H9 (cell line): ENCODE data around the gene EIF4E2. TPM values are rescaled to one million over a fixed set of nuclear protein-coding genes. Genes with fewer than 3 reads are reported as not detected.

Experiments used
- DNase-seq: peaks from one replicate; pipeline ENCODE4 v3.0.0-alpha.2; 2017
- H2AFZ ChIP-seq: one replicate; pipeline ENCODE4 v1.6.1; 2013; ENCODE audit warnings: mild to moderate bottlenecking, low read length, control low read depth, moderate library complexity
- H2AK5ac ChIP-seq: 2 replicates; pipeline ENCODE4 v1.6.1; 2013; ENCODE audit warnings: low read length, control low read depth, mixed read lengths; ENCODE audit not compliant: insufficient read length
- H2BK120ac ChIP-seq: one replicate; pipeline ENCODE4 v1.6.1; 2013; ENCODE audit warnings: low read depth, mild to moderate bottlenecking, low read length, control low read depth, inconsistent platforms; ENCODE audit not compliant: poor library complexity, severe bottlenecking
- H2BK12ac ChIP-seq: 2 replicates; pipeline ENCODE4 v1.6.1; 2013; ENCODE audit warnings: low read length, control low read depth, mixed read lengths, low read depth; ENCODE audit not compliant: insufficient read length
- H2BK15ac ChIP-seq: 2 replicates; pipeline ENCODE4 v1.6.1; 2013; ENCODE audit warnings: low read depth, low read length, control low read depth
- H2BK20ac ChIP-seq: one replicate; pipeline ENCODE4 v1.6.1; 2013; ENCODE audit warnings: low read depth, mild to moderate bottlenecking, low read length, control low read depth, inconsistent platforms; ENCODE audit not compliant: poor library complexity, severe bottlenecking
- H2BK5ac ChIP-seq: 2 replicates; pipeline ENCODE4 v1.6.1; 2013; ENCODE audit warnings: low read length, control low read depth, mixed read lengths; ENCODE audit not compliant: insufficient read length
- H3K14ac ChIP-seq: 2 replicates; pipeline ENCODE4 v1.6.1; 2013; ENCODE audit warnings: low read length, control low read depth; ENCODE audit not compliant: insufficient read depth
- H3K18ac ChIP-seq: 2 replicates; pipeline ENCODE4 v1.6.1; 2013; ENCODE audit warnings: low read depth, mild to moderate bottlenecking, mixed read lengths, low read length, control low read depth; ENCODE audit not compliant: insufficient read length
- H3K23ac ChIP-seq: 2 replicates; pipeline ENCODE4 v1.6.1; 2013; ENCODE audit warnings: low read length, control low read depth, mixed read lengths, low read depth; ENCODE audit not compliant: insufficient read length
- H3K23me2 ChIP-seq: 2 replicates; pipeline ENCODE4 v1.6.1; 2013; ENCODE audit warnings: low read depth, mild to moderate bottlenecking, mixed read lengths, low read length, control low read depth; ENCODE audit not compliant: insufficient read length, poor library complexity, severe bottlenecking
- H3K27ac ChIP-seq: 2 replicates; pipeline ENCODE4 v1.5.1; 2013; ENCODE audit warnings: low read length, control low read depth, mixed read lengths, low read depth; ENCODE audit not compliant: insufficient read length
- H3K27me3 ChIP-seq: 2 replicates; pipeline ENCODE4 v1.6.1; 2013; ENCODE audit warnings: low read length, control low read depth, inconsistent platforms; ENCODE audit not compliant: insufficient read depth
- H3K4ac ChIP-seq: 2 replicates; pipeline ENCODE4 v1.6.1; 2013; ENCODE audit warnings: low read depth, mild to moderate bottlenecking, control low read depth, inconsistent platforms, low read length, moderate library complexity
- H3K4me1 ChIP-seq: 2 replicates; pipeline ENCODE4 v1.6.1; 2013; ENCODE audit warnings: low read length, control low read depth, inconsistent platforms; ENCODE audit not compliant: insufficient read depth
- H3K4me2 ChIP-seq: 2 replicates; pipeline ENCODE4 v1.6.1; 2013; ENCODE audit warnings: low read length, control low read depth, mixed read lengths; ENCODE audit not compliant: insufficient read length, insufficient read depth
- H3K56ac ChIP-seq: 2 replicates; pipeline ENCODE4 v1.6.1; 2013; ENCODE audit warnings: low read depth, mild to moderate bottlenecking, mixed read lengths, low read length, control low read depth; ENCODE audit not compliant: insufficient read length
- H3K79me1 ChIP-seq: 2 replicates; pipeline ENCODE4 v1.6.1; 2013; ENCODE audit warnings: low read depth, mild to moderate bottlenecking, moderate library complexity, low read length, control low read depth, inconsistent platforms; ENCODE audit not compliant: insufficient read depth, poor library complexity, severe bottlenecking
- H3K79me2 ChIP-seq: 2 replicates; pipeline ENCODE4 v1.6.1; 2013; ENCODE audit warnings: low read length, control low read depth, inconsistent platforms; ENCODE audit not compliant: insufficient read depth
- H3K9ac ChIP-seq: 2 replicates; pipeline ENCODE4 v1.6.1; 2013; ENCODE audit warnings: low read length, control low read depth, mixed read lengths; ENCODE audit not compliant: insufficient read length; ENCODE audit errors: extremely low read depth
- H3K9me3 ChIP-seq: one replicate; pipeline ENCODE4 v1.6.1; 2013; ENCODE audit warnings: low read depth, low read length, inconsistent platforms; ENCODE audit not compliant: control insufficient read depth
- H3T11ph ChIP-seq: one replicate; pipeline ENCODE4 v1.6.1; 2013; ENCODE audit warnings: mild to moderate bottlenecking, low read length, control low read depth, inconsistent platforms
- H4K20me1 ChIP-seq: one replicate; pipeline ENCODE4 v1.6.1; 2013; ENCODE audit not compliant: control insufficient read depth, insufficient read length, insufficient read depth
- H4K5ac ChIP-seq: 2 replicates; pipeline ENCODE4 v1.6.1; 2013; ENCODE audit warnings: low read depth, mild to moderate bottlenecking, mixed read lengths, low read length, control low read depth; ENCODE audit not compliant: insufficient read length
- H4K8ac ChIP-seq: replicated peaks from 2 replicates; pipeline ENCODE4 v1.6.1; 2013; ENCODE audit warnings: low read length, control low read depth, mixed read lengths, low read depth; ENCODE audit not compliant: insufficient read length
- H4K91ac ChIP-seq: 2 replicates; pipeline ENCODE4 v1.6.1; 2013; ENCODE audit warnings: low read depth, mild to moderate bottlenecking, moderate library complexity, mixed read lengths, low read length, control low read depth; ENCODE audit not compliant: insufficient read length
- H3K27ac Mint-ChIP-seq, 3 experiments: 2 replicates in 2 of 3; 3 replicates in 1 of 3; pipeline ENCODE4 v1.8.0; 2020 to 2021; ENCODE audit warnings: mixed read lengths in 3 of 3, mild to moderate bottlenecking in 1 of 3, moderate library complexity in 1 of 3
- H3K27me3 Mint-ChIP-seq: 2 replicates; pipeline ENCODE4 v1.8.0; 2021; ENCODE audit warnings: low read depth, mild to moderate bottlenecking, moderate library complexity, mixed read lengths
- H3K36me3 Mint-ChIP-seq, 3 experiments: 2 replicates in 2 of 3; 3 replicates in 1 of 3; pipeline ENCODE4 v1.8.0; 2020 to 2021; ENCODE audit warnings: low read depth in 3 of 3, mixed read lengths in 3 of 3; ENCODE audit not compliant: insufficient read depth in 1 of 3
- H3K4me1 Mint-ChIP-seq, 2 experiments: 2 replicates each; pipeline ENCODE4 v1.8.0; 2020; ENCODE audit warnings: mixed read lengths in 2 of 2
- H3K4me3 Mint-ChIP-seq, 2 experiments: 2 replicates in 1 of 2; 3 replicates in 1 of 2; pipeline ENCODE4 v1.8.0; 2020 to 2021; ENCODE audit warnings: mild to moderate bottlenecking in 2 of 2, mixed read lengths in 2 of 2, moderate library complexity in 1 of 2
- H3K9me3 Mint-ChIP-seq, 2 experiments: 2 replicates in 1 of 2; 3 replicates in 1 of 2; pipeline ENCODE4 v1.8.0; 2020; ENCODE audit warnings: mild to moderate bottlenecking in 2 of 2, mixed read lengths in 2 of 2, moderate library complexity in 1 of 2
- CTCF ChIP-seq: fragments of 200-600 bp; sonication (generic); conservative IDR thresholded peaks from 3 replicates; pipeline ENCODE4 v1.8.0; 2021; ENCODE audit warnings: antibody characterized with exemption, mild to moderate bottlenecking
- WGBS: extraction: QIAGEN DNeasy Blood & Tissue Kit; methylation state at CpG from one replicate; pipeline ENCODE4 v1.1.7; 2013; ENCODE audit warnings: missing lambda C conversion rate, low lambda C conversion rate, mixed read lengths; ENCODE audit not compliant: insufficient read length; ENCODE audit errors: extremely low coverage; 5-methylcytosine and 5-hydroxymethylcytosine counted together
- total RNA-seq: library from RNA; stranded (reverse); gene quantifications from 2 replicates; pipeline ENCODE4 v1.2.1, GENCODE V29; 2021

EIF4E2 gene
- total RNA-seq, 1 experiment from 2014 or later, result 109 TPM

GRCh38 chr2:232525199-232525598 is 25.3 kb upstream of the EIF4E2 start:
- H3K36me3 Mint-ChIP-seq, result peaks cover 0 to 1% (median 0%) of the 10 kb centered on the region in 3 experiments; a peak in 1 of 7 replicates
- no peak overlapping the region for H4K91ac ChIP-seq
- no peak overlapping the region for H3K27ac Mint-ChIP-seq
- no peak overlapping the region for H3K27ac ChIP-seq
- no peak overlapping the region for H3K4me2 ChIP-seq
- TF ChIP-seq CTCF, result no peak
- peaks cover 79% of the 10 kb centered on the region for H3K27me3 Mint-ChIP-seq
- no peak overlapping the region for H3K4ac ChIP-seq
- H3K4me1 ChIP-seq, result no peaks in the 10 kb centered on the region
- no peak overlapping the region for H3K9ac ChIP-seq
- H2BK120ac ChIP-seq, result no peak overlapping the region
- H2BK12ac ChIP-seq, result no peak overlapping the region
- no peaks in the 10 kb centered on the region for H3K9me3 ChIP-seq
- H2BK5ac ChIP-seq, result no peak overlapping the region
- H3K56ac ChIP-seq, result no peak overlapping the region
- H4K8ac ChIP-seq, result no peak overlapping the region
- H3K18ac ChIP-seq, result no peak overlapping the region
- H3K4me1 Mint-ChIP-seq, result peaks cover 5 to 24% of the 10 kb centered on the region in 2 experiments
- no peaks in the 10 kb centered on the region for H3K79me2 ChIP-seq
- no peak overlapping the region for H3T11ph ChIP-seq
- no peak overlapping the region for H3K4me3 Mint-ChIP-seq
- H2AFZ ChIP-seq, result no peak overlapping the region
- peaks cover 14% of the 10 kb centered on the region for H3K23me2 ChIP-seq
- no peak overlapping the region for H4K5ac ChIP-seq
- H2AK5ac ChIP-seq, result no peak overlapping the region
- H3K9me3 Mint-ChIP-seq, result no peaks in the 10 kb centered on the region
- no peaks in the 10 kb centered on the region for H4K20me1 ChIP-seq
- WGBS, result no CpG with 5 or more reads among the region's 14 CpGs
- DNase-seq, result no peak
- H3K14ac ChIP-seq, result no peak overlapping the region
- peaks cover 15% of the 10 kb centered on the region for H3K27me3 ChIP-seq
- no peak overlapping the region for H2BK20ac ChIP-seq
- H3K79me1 ChIP-seq, result no peaks in the 10 kb centered on the region
- no peak overlapping the region for H3K23ac ChIP-seq
- no peak overlapping the region for H2BK15ac ChIP-seq
